HG03457 (cell line): Measurements from ENCODE around the gene TGFBRAP1.
A peak's percentile ranks its signal among the peaks of the same experiment; 100 is the strongest.

Source experiments
- ATAC-seq: cut with Tn5 transposase; IDR thresholded peaks from one replicate; pipeline ENCODE4 v1.9.1; 2021; ENCODE audit warnings: moderate number of reproducible peaks; ENCODE audit not compliant: unreplicated experiment

Gene TGFBRAP1

DNA sequence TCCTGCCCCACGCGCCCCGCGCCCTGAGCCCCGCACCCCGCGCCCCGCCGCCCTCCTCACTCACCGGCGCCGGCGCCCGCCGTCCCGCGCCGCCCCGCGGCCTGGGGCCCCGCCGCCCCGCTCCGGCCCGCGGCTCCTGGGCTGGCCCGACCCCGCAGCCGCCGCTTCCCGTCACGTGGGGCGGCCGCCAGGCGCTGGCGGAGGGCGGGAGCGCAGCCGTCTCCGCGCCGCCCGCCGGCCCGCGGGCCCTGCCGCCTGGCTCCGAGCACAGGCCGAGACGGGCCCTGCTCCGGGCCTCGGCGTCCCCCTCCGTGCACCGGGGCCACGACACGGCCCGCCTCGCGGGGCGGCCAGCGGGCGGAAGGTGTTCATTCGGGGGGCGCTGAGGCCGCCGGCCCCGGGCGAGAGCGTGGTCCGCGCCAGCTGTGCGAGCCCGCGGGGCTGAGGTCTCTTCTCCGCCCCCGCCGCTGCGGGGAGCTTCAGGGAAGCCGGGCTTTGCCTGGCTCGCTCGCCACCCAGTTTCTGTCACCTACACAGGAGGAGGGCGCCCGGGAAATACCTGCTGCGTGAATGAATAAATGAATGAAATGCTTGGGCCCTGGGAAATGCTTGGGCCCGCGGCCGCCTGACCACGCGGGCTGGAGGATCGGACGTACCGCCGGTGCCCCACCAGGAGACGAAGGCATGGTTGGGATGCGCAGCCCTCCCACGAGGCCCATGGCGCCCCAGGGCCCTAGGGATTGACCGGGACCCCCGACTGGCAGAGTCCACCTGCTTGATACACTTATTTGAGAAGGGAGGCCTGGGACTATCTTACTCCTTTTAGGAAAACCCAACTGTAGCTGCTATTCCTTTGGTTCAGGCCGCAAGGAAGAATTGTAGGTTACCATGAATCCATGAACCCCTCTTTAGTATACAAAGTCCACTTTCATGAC is at the start of gene TGFBRAP1:
Gene TGFBRAP1, minus strand, starts transcription at position 175 of the 935 bp plus-strand sequence. CDS start 21,434 bp downstream, outside the sequence.
- peak; percentile 56 for ATAC-seq

DNA sequence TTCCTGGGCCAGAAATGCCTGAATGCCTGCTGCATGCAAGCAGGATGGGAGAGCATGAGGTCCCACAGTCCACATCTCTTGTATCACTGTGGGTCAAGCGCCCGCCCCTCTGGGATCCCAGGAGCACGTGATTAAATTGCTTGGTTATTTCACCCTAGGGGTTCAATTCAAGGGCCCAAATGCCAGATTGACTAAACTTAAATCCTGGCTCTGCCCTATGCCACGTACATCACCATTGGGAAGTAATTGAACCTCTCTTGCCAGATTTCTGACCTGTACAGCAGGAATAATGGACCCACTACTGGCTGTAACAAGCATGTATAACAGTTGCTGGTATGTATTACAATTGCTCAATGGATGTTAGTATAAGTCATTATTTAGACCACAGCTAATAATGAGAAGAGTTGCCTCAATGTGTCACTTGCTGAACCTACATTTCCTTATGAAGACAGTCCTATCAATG is 49.4 kb upstream of the TGFBRAP1 start:
- ATAC-seq: no peak

GRCh38 chr2:105378276-105378840 is 48.8 kb upstream of the TGFBRAP1 start:
- no peak for ATAC-seq

- ATAC-seq: no peak
Observed at GRCh38 chr2:105377871-105378270, 48.3 kb upstream of the TGFBRAP1 start.

- ATAC-seq: no peak
Observed at GRCh38 chr2:105376789-105377240, 47.3 kb upstream of the TGFBRAP1 start.

DNA sequence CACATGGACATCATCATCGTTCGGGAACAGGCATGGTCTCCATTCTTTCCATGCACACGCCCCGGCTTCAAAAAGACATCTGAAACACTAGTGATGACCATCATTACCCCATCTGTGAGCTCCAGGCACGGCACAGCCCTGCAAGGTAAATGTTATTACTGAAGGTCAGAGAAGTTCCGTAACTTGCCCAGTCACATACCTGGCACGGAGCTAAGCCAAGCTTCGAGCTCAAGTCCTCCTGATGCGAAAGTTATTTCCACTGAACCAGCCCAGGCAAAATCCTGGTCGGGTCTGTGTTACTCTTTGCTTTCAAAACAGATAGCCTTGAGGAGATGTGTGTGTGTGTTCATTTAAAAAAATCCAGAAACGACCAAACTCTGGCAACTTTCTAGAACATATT is 46.5 kb upstream of the TGFBRAP1 start:
- ATAC-seq: no peak

DNA sequence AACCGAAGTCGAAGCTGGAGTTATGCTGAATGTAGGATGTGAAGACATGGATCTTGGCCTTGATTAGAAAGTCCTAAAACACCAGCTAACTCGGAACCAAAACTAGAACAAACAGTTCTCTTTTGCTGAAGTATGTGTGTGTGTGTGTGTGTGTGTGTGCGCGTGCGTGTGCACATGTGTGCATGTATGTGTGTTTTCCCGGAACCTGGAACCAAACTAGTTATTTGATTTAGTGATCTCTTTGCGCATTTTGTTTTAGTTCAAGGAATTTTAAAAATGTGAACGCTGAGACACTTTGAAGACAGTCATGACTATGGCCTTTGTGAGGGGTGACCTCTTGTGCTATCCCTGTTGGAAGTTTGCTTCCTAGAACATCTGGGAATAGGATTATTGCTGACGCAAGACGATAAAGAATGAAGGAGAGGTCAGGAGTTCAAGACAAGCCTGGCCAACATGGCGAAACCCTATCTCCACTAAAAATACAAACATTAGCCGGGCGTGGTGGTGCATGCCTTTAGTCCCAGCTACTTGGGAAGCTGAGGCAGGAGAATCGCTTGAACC is 45.5 kb upstream of the TGFBRAP1 start:
- no peak for ATAC-seq

DNA sequence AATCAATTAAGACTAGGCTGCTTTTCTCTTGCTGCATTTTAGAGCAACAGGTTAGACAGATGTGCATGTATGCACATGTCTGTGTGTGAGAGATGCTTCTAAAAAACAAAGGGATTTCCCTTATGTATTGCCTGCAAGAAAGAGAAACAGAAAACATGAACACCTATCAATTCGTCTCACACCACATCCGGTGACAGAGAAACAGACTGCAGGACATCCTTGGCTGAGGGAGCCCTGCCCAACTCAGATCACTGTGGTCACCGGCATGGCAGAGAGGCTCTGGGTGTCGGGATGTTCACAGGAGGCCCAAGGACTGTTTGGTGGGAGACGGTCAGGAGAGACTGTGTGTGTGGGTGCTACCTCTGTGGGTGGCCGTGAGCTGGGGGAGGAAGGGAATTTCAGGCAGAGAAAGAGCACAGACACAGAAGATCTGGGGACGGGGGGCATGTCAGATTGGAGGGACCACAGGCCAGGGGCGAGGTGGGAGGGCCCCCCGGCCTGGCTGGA is 44.4 kb upstream of the TGFBRAP1 start:
- ATAC-seq: peak; percentile 91

GRCh38 chr2:105373344-105373781 is 43.8 kb upstream of the TGFBRAP1 start:
- no peak for ATAC-seq

GRCh38 chr2:105371810-105372209 is 42.3 kb upstream of the TGFBRAP1 start:
- no peak for ATAC-seq

DNA sequence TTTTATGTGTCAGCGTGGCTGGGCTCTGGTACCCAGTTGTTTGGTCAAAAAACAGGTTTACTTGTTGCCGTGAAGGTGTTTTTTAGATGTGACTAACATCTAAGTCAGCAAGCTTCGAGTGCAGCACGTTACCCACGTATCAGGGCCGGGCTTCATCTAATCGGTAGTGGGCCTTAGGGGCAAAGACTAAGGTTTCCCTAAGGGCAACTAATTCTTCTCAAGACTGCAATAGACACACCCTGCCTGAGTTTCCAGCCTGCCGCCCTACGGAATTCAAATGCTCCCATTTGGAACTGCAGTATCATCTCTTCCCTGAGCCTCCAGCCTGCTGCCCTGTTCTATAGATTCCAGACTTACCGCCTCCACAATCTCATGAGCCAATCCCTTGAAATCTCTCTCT is 41.6 kb upstream of the TGFBRAP1 start:
- no peak for ATAC-seq

GRCh38 chr2:105369777-105370690 is 40.5 kb upstream of the TGFBRAP1 start:
- ATAC-seq: peak; percentile 76

GRCh38 chr2:105368759-105369408 is 39.3 kb upstream of the TGFBRAP1 start:
- no peak for ATAC-seq

GRCh38 chr2:105365206-105365605 is 35.7 kb upstream of the TGFBRAP1 start:
- ATAC-seq: no peak

DNA sequence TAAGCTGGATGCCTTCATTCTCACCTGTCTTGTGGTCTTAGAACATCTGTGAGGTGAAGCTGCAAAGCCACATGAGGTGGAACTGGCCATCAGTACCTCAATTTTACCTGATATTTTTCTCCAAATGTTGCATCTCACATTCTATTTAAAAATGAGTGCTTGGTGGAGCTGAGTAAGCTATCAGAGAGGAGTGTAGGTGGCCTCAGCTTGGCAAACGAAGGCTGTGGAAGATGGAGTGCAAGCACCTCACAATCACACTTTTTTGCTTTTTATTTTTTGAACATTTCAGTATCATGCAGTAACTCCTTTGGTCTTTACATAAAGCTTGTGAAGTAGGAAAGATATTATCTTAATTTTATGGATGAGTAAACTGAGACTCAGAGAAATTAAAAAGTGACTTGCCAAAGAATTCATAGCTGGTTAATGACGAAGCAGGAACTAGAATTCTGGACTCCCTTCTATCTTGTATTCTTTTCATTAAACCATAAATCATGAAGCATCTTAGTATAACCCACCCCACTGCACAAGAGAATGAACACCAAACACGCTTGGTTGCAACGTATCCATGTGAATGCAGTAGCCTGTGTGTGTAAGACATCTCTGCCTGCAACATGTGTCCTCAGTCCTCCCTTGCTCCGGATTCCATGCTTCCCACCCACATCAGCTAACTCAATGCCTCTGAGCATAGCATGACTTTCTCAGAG is 35.1 kb upstream of the TGFBRAP1 start:
- ATAC-seq: no peak

- no peak for ATAC-seq
Observed at GRCh38 chr2:105362862-105363591, 33.5 kb upstream of the TGFBRAP1 start.

GRCh38 chr2:105361102-105361889 is 31.8 kb upstream of the TGFBRAP1 start:
- ATAC-seq: no peak

- no peak for ATAC-seq
Observed at GRCh38 chr2:105358593-105358992, 29.1 kb upstream of the TGFBRAP1 start.
